K562 (cell line): ENCODE data around the gene VSIG4. TPM values are rescaled to one million over a fixed set of nuclear protein-coding genes. Genes with fewer than 3 reads are reported as not detected.

Source experiments
- CHD4 ChIP-seq: fragments of 200-600 bp; sonication (generic); IDR thresholded peaks from 3 replicates; pipeline ENCODE4 v1.6.1; 2012; ENCODE audit warnings: low read depth, mild to moderate bottlenecking, mixed read lengths, low read length, inconsistent platforms; ENCODE audit not compliant: insufficient read depth, insufficient replicate concordance, poor library complexity, severe bottlenecking
- CTCF ChIP-seq, 3 experiments: IDR thresholded peaks in 2 of 3; conservative IDR thresholded peaks in 1 of 3; 2 replicates each; pipeline ENCODE4 v1.5.1; 2011 to 2012; ENCODE audit warnings: low read length in 3 of 3, mild to moderate bottlenecking in 3 of 3, control low read depth in 2 of 3, improper control_type of control experiment in 1 of 3, inconsistent platforms in 1 of 3, low read depth in 1 of 3, mixed read lengths in 1 of 3, moderate library complexity in 1 of 3; ENCODE audit not compliant: insufficient read depth in 2 of 3
- HMGXB4 ChIP-seq: sonication (generic); formaldehyde crosslinking; IDR thresholded peaks from 2 replicates; pipeline ENCODE4 v1.8.1; 2023; ENCODE audit warnings: mild to moderate bottlenecking, missing genetic modification reagents
- RCOR1 ChIP-seq, 2 experiments: IDR thresholded peaks; 2 replicates each; pipeline ENCODE4 v1.6.1; 2012; ENCODE audit warnings: low read depth in 2 of 2, low read length in 2 of 2, borderline replicate concordance in 1 of 2, improper control_type of control experiment in 1 of 2
- SIRT6 ChIP-seq: IDR thresholded peaks from one replicate; pipeline ENCODE4 v1.6.1; 2012; ENCODE audit warnings: low read depth, mild to moderate bottlenecking, control low read depth, inconsistent platforms, low read length, moderate library complexity
- TFE3 ChIP-seq: fragments of 450-650 bp; formaldehyde crosslinking; IDR thresholded peaks from 2 replicates; pipeline ENCODE4 v1.4.0; 2020; ENCODE audit warnings: mild to moderate bottlenecking, mixed read lengths
- ZBTB40 ChIP-seq, 2 experiments: fragments of 450-650 bp in 1 of 2; sonication (generic) in 1 of 2; formaldehyde crosslinking in 1 of 2; IDR thresholded peaks; 2 replicates each; pipeline versions ENCODE4 v1.7.1 to v1.9.0; 2016 to 2022; ENCODE audit warnings: inconsistent platforms in 1 of 2, mild to moderate bottlenecking in 1 of 2, missing genetic modification reagents in 1 of 2
- ZNF217 ChIP-seq: sonication (generic); formaldehyde crosslinking; IDR thresholded peaks from 2 replicates; pipeline ENCODE4 v1.8.0; 2022; ENCODE audit warnings: mild to moderate bottlenecking, missing genetic modification reagents
- ZNF76 ChIP-seq: fragments of 250-450 bp; sonication (Bioruptor Pico); IDR thresholded peaks from 2 replicates; pipeline ENCODE4 v1.4.0; 2020; ENCODE audit warnings: mild to moderate bottlenecking, moderate library complexity, borderline replicate concordance
- polyA plus RNA-seq, 8 experiments: library from polyadenylated mRNA; depleted of rRNA in 4 of 8; stranded (reverse) in 5 of 8; unstranded in 3 of 8; fragments of >200 nt; fragmentation: Nextera tagmentation in 2 of 8; fragmentation: Illumina TruSeq in 1 of 8; extraction: Ambion mirVana in 2 of 8; extraction: Trizol in 1 of 8; gene quantifications; 2 replicates each; pipeline versions ENCODE4 v1.2.1 to v1.2.3, GENCODE V29; 2011 to 2014; ENCODE audit warnings: inconsistent platforms in 1 of 8, missing spikeins in 1 of 8
- total RNA-seq, 7 experiments: library from RNA; depleted of rRNA in 6 of 7; stranded (reverse); fragments of >200 nt in 6 of 7; fragmentation: Illumina TruSeq in 2 of 7; extraction: Trizol in 2 of 7; gene quantifications; 2 replicates each; pipeline versions ENCODE4 v1.2.1 to v1.2.3, GENCODE V29; 2011 to 2021; ENCODE audit warnings: low replicate concordance in 1 of 7

Gene VSIG4
- total and polyA plus RNA-seq, 9 of the 15 experiments (the other 6 are each of a cell fraction or from before 2014, with no cell fraction given), result 0.22 to 1.6 (median 0.46) TPM; not detected in 1

GRCh38 chrX:66030505-66031317, 9.2 kb downstream of the VSIG4 start (continued):
- TF ChIP-seq SIRT6 (no peak), CHD4 (no peak), HMGXB4 (CRISPR knock-in tag) (no peak), CTCF (IDR thresholded peaks at IDR 0.05 in 2 of 3, conservative IDR thresholded peaks at IDR 0.05 in 1 of 3; ENCODE audit: insufficient read depth in 2 of 3, low read depth in 1 of 3, low read length in 3 of 3) (peak; percentile 71 to 79 (median 75)), RCOR1 (IDR thresholded peaks at IDR 0.05; ENCODE audit: borderline replicate concordance in 1 of 2, low read depth in 2 of 2, low read length in 2 of 2) (peak in 1 of 2 experiments; percentile 34; a peak in 2 of 4 replicates), ZNF76 (CRISPR knock-in tag) (no peak), ZBTB40 (IDR thresholded peaks at IDR 0.05) (0 out of 2 replicates have a peak, but pooled peaks have one; percentile 33), ZBTB40 (CRISPR knock-in tag; IDR thresholded peaks at IDR 0.05) (no peak), TFE3 (CRISPR knock-in tag) (no peak), ZNF217 (CRISPR knock-in tag) (no peak)
